Bronchial epithelial cell (primary cell): ENCODE measurements around the gene DUSP11. TPM values are rescaled to one million over a fixed set of nuclear protein-coding genes. Genes with fewer than 3 reads are reported as not detected.

Experiments used
- DNase-seq: peaks from one replicate; pipeline ENCODE4 v3.0.0-alpha.2; 2010; ENCODE audit warnings: low read depth
- FAIRE-seq: peaks from 2 replicates; lab custom pipeline; 2011; peaks lifted over from hg19 to GRCh38; lab: Jason Lieb, UNC
- H3K27me3 ChIP-seq: 2 replicates; pipeline ENCODE4 v1.5.1; 2011; ENCODE audit warnings: low read length; ENCODE audit not compliant: control insufficient read depth, insufficient read depth
- H3K36me3 ChIP-seq: 2 replicates; pipeline ENCODE4 v1.5.1; 2011; ENCODE audit warnings: low read length; ENCODE audit not compliant: control insufficient read depth, insufficient read depth
- H3K4me3 ChIP-seq: 2 replicates; pipeline ENCODE4 v1.5.1; 2011; ENCODE audit warnings: mild to moderate bottlenecking, low read depth, low read length, control low read depth
- CTCF ChIP-seq: IDR thresholded peaks from 2 replicates; pipeline ENCODE4 v1.5.1; 2011; ENCODE audit warnings: mild to moderate bottlenecking, moderate library complexity, low read length, control low read depth, inconsistent platforms; ENCODE audit not compliant: insufficient read depth, severe bottlenecking
- total RNA-seq: library from RNA; depleted of rRNA; stranded (reverse); fragments of >200 nt; gene quantifications from 2 replicates; pipeline ENCODE4 v1.2.1, GENCODE V29; 2014

DUSP11 gene
- total RNA-seq, 1 donor from 2014 or later: 28.4 TPM

DNA sequence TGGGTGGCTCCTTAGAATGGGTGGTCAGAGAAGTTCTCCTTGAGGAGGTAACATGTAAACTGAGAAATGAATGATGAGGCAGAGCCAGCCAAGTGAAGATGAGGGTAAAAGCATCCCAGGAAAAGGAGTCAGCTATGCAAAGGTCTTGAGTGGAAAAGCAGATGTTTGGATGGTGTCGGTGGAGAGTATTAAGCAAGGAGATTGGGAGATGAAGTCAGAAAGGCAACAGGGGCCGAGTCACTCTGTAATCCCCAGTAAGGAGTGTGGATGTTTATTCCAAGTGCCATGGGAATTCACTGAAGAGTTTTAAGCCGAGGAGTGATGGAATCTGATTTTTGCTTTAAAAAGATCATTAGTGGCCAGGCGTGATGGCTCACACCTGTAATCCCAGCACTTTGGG, 45.5 kb upstream of the DUSP11 start:
- Histone ChIP-seq H3K27me3 (no peaks in the 10 kb centered on the region), H3K4me3 (no peak overlapping the region), H3K36me3 (no peaks in the 10 kb centered on the region)
- FAIRE-seq (no peak), DNase-seq (no peak)
- TF ChIP-seq CTCF: no peak

- TF ChIP-seq CTCF: peak; percentile 78
- FAIRE-seq (no peak), DNase-seq (peak; percentile 81)
- H3K4me3 ChIP-seq: no peak overlapping the region
- H3K27me3 ChIP-seq: no peaks in the 10 kb centered on the region
- no peaks in the 10 kb centered on the region for H3K36me3 ChIP-seq
Measured at GRCh38 chr2:73823916-73824523, 44.1 kb upstream of the DUSP11 start.

- FAIRE-seq (no peak), DNase-seq (no peak)
- no peaks in the 10 kb centered on the region for H3K36me3 ChIP-seq
- H3K27me3 ChIP-seq: no peaks in the 10 kb centered on the region
- H3K4me3 ChIP-seq: no peak overlapping the region
- TF ChIP-seq CTCF: no peak
Measured at GRCh38 chr2:73823416-73823815, 43.5 kb upstream of the DUSP11 start.

- no peaks in the 10 kb centered on the region for H3K27me3 ChIP-seq
- FAIRE-seq: no peak
- no peak overlapping the region for H3K4me3 ChIP-seq
- H3K36me3 ChIP-seq: no peaks in the 10 kb centered on the region
- no peak for DNase-seq
- no peak for TF ChIP-seq CTCF
Measured at GRCh38 chr2:73822991-73823390, 43.1 kb upstream of the DUSP11 start.

GRCh38 chr2:73822276-73822675, 42.4 kb upstream of the DUSP11 start:
- Histone ChIP-seq H3K4me3 (no peak overlapping the region), H3K27me3 (no peaks in the 10 kb centered on the region), H3K36me3 (no peaks in the 10 kb centered on the region)
- TF ChIP-seq CTCF: no peak
- DNase-seq (no peak), FAIRE-seq (no peak)

GRCh38 chr2:73821669-73822068, 41.8 kb upstream of the DUSP11 start:
- TF ChIP-seq CTCF: no peak
- H3K36me3 ChIP-seq: no peaks in the 10 kb centered on the region
- H3K27me3 ChIP-seq: no peaks in the 10 kb centered on the region
- H3K4me3 ChIP-seq: no peak overlapping the region
- FAIRE-seq: no peak
- DNase-seq: no peak
